ENCODE measurements around the gene RFX5. TPM values are rescaled to one million over a fixed set of nuclear protein-coding genes. Genes with fewer than 3 reads are reported as not detected.

RFX5 gene
- total RNA-seq, 1 experiment from 2014 or later: 72.7 TPM

DNA sequence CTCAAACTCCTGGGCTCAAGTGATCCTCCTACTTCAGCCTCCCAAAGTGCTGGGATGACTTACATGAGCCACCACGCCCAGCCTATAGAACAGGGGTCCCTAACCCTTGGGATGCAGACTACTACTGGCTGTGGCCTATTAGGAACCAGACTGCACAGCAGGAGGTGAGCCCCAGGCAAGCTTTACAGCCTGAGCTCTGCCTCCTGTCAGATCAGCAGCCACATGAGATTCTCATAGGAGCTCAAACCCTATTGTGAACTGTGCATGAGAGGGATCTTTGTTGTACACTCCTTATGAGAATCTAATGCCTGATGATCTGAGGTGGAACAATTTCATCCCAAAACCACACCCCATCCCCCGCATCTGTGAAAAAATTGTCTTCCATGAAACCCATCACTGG lies 39.0 kb upstream of the RFX5 start:
- Histone ChIP-seq H4K5ac (ENCODE audit: insufficient read length, low read depth, low read length) (no peak overlapping the region), H3K27me3 (ENCODE audit: insufficient read depth, low read length) (no peaks in the 10 kb centered on the region), H2BK15ac (ENCODE audit: low read depth, low read length) (no peak overlapping the region), H4K8ac (replicated peaks; ENCODE audit: insufficient read length, low read depth, low read length) (no peak overlapping the region), H2BK5ac (ENCODE audit: insufficient read length, low read length) (no peak overlapping the region), H4K20me1 (ENCODE audit: control insufficient read depth, insufficient read depth, insufficient read length) (no peaks in the 10 kb centered on the region), H3K9me3 (ENCODE audit: control insufficient read depth, low read depth, low read length) (no peaks in the 10 kb centered on the region), H2AFZ (ENCODE audit: low read length) (no peak overlapping the region), H3K18ac (ENCODE audit: insufficient read length, low read depth, low read length) (no peak overlapping the region), H2BK12ac (ENCODE audit: insufficient read length, low read depth, low read length) (no peak overlapping the region), H3K27ac (ENCODE audit: insufficient read length, low read depth, low read length) (no peak overlapping the region), H3K4me2 (ENCODE audit: insufficient read depth, insufficient read length, low read length) (no peak overlapping the region), H3K79me2 (ENCODE audit: insufficient read depth, low read length) (no peaks in the 10 kb centered on the region), H3K23me2 (ENCODE audit: insufficient read length, low read depth, low read length, poor library complexity, severe bottlenecking) (no peaks in the 10 kb centered on the region), H3K23ac (ENCODE audit: insufficient read length, low read depth, low read length) (no peak overlapping the region), H3K4ac (ENCODE audit: low read depth, low read length) (no peak overlapping the region), H2BK20ac (ENCODE audit: low read depth, low read length, poor library complexity, severe bottlenecking) (no peak overlapping the region), H3K79me1 (ENCODE audit: insufficient read depth, low read depth, low read length, poor library complexity, severe bottlenecking) (no peaks in the 10 kb centered on the region), H2AK5ac (ENCODE audit: insufficient read length, low read length) (no peak overlapping the region), H3K9ac (ENCODE audit: extremely low read depth, insufficient read length, low read length) (no peak overlapping the region), H3T11ph (ENCODE audit: low read length) (no peak overlapping the region), H4K91ac (ENCODE audit: insufficient read length, low read depth, low read length) (no peak overlapping the region), H3K4me1 (ENCODE audit: insufficient read depth, low read length) (no peaks in the 10 kb centered on the region), H3K14ac (ENCODE audit: insufficient read depth, low read length) (no peak overlapping the region), H3K56ac (ENCODE audit: insufficient read length, low read depth, low read length) (no peak overlapping the region), H2BK120ac (ENCODE audit: low read depth, low read length, poor library complexity, severe bottlenecking) (no peak overlapping the region)
- Mint-ChIP-seq H3K27me3 (ENCODE audit: low read depth) (peaks cover 6% of the 10 kb centered on the region), H3K9me3 (peaks cover 5 to 6% of the 10 kb centered on the region in 2 experiments; a peak in 4 of 5 replicates), H3K4me1 (no peaks in the 10 kb centered on the region), H3K4me3 (no peak overlapping the region), H3K36me3 (ENCODE audit: insufficient read depth in 1 of 3, low read depth in 3 of 3) (peaks cover 0 to 2% (median 0%) of the 10 kb centered on the region in 3 experiments; a peak in 1 of 7 replicates), H3K27ac (no peak overlapping the region)
- TF ChIP-seq, protein P1, sequence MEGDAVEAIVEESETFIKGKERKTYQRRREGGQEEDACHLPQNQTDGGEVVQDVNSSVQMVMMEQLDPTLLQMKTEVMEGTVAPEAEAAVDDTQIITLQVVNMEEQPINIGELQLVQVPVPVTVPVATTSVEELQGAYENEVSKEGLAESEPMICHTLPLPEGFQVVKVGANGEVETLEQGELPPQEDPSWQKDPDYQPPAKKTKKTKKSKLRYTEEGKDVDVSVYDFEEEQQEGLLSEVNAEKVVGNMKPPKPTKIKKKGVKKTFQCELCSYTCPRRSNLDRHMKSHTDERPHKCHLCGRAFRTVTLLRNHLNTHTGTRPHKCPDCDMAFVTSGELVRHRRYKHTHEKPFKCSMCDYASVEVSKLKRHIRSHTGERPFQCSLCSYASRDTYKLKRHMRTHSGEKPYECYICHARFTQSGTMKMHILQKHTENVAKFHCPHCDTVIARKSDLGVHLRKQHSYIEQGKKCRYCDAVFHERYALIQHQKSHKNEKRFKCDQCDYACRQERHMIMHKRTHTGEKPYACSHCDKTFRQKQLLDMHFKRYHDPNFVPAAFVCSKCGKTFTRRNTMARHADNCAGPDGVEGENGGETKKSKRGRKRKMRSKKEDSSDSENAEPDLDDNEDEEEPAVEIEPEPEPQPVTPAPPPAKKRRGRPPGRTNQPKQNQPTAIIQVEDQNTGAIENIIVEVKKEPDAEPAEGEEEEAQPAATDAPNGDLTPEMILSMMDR (conservative IDR thresholded peaks at IDR 0.05): no peak
- no peak for DNase-seq
- WGBS (ENCODE audit: extremely low coverage, insufficient read length, low lambda C conversion rate): no CpG with 5 or more reads among the region's 2 CpGs

All from H9 (cell line).